Inflammatory macrophage treated with lipopolysaccharide for 1 hour (primary cell): ENCODE data around the gene FOXP1.

Experiments used
- DNase-seq, 2 donors: peaks; one replicate each; pipeline ENCODE4 v3.0.0-alpha.2; 2020 to 2022

The FOXP1 gene

DNA sequence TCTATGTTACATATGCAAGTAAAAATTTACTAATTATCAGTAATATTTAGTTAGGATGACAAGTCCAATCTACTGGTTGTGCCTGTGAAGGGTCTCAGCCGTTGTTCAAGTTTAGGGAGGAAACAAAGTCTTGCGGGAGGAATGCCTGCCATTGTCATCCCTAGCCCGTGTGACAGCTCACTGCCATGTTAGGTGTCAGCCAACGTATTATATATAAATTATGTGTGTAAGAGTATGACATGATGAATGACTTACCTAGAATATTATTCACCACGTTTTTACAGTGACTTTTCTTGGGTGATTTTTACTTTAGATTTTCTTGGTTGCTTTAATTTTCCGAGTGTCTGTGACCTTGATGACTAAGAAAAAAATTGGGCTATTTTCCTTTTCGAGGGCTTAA, 656.7 kb downstream of the FOXP1 start:
- no peak for DNase-seq

DNA sequence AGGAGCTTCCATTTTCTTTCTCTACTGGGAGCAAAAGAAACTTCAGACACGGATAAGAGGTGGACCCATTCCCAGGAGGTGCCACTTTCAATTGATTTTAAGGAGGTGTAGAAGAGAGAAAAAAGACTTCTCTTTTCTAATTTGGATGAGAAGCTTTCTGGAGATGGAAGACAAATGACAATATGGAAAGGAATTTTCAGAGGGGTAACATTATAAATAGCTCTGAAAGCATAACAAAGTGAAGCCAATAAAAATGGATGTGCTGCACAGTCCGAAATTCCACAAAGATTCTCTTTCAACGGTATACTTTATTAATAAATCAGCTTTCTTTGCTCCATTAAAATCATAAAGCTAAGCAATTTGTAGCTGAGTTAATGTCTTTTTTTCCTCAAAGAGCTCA, 663.9 kb downstream of the FOXP1 start:
- DNase-seq = no peak

- no peak for DNase-seq
These were observed 664.4 kb downstream of the FOXP1 start for GRCh38 chr3:70919091-70919490.

DNA sequence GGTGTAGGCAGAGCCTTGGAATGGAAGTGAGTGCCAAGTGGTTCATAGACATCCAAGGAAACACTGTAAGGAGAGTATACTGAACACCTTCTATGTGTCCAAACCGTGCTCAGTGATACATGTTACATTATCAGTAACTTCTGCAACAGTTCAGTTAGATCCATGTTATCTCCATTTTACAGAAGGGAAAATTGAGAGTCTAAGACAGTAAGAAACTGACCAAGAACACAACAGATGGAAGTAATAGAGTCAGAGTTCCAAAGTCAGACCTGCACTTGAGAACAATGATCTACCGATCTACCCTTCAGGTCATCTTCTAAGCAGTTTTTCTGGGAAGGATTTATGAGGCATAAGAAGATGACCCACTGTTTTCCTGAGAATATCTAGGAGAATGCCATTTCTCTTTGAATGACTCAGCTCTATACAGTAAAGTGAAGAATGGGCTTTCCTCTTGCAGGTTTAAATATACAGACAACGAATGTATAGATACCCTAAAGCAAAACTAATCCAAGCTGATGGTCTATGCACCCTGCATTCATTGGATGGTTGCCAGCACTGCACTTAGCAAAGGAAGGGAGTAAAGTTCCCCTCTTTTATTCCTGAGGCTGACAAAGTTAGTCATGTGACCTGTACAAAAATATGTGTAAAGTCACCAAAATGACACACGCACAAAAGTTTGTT, 667.0 kb downstream of the FOXP1 start:
- no peak for DNase-seq

- no peak for DNase-seq
These were observed 668.7 kb downstream of the FOXP1 start for GRCh38 chr3:70914862-70915261.

GRCh38 chr3:70911719-70912118, 671.8 kb downstream of the FOXP1 start:
- no peak for DNase-seq

- DNase-seq = no peak
These were observed 678.0 kb downstream of the FOXP1 start for GRCh38 chr3:70905491-70905890.
